ENCODE results near the gene HOXB6.

Gene HOXB6

GRCh38 chr17:48604770-48605329 lies at the start of gene HOXB6:
Gene HOXB6, minus strand, starts transcription at chr17:48604986. Its CDS starts 6,836 bp downstream, at chr17:48598150.
- no peak for DNase-seq (ENCODE audit: low spot score)

- DNase-seq (ENCODE audit: low spot score): no peak
Observed at GRCh38 chr17:48649741-48650140, 45.0 kb upstream of the HOXB6 start.

DNA sequence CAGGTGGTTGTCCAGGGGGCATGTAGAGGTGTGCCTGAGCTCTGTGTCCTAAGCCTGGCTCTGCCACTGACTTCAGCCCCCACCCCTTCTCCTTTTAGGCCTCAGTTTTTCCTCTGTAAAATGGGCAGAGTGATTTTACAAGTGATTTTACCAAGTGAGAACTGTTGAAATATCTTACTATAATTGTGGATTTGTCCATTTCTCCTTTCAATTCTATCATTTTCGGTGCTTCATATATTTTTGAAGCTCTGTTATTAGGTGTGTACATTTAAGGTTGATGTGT lies 43.1 kb upstream of the HOXB6 start:
- no peak for DNase-seq (ENCODE audit: low spot score)

GRCh38 chr17:48647103-48647962 lies 42.5 kb upstream of the HOXB6 start:
- no peak for DNase-seq (ENCODE audit: low spot score)

- no peak for DNase-seq (ENCODE audit: low spot score)
Observed at GRCh38 chr17:48646183-48647102, 41.7 kb upstream of the HOXB6 start.

GRCh38 chr17:48645639-48646182 lies 40.9 kb upstream of the HOXB6 start:
- no peak for DNase-seq (ENCODE audit: low spot score)

GRCh38 chr17:48644910-48645557 lies 40.2 kb upstream of the HOXB6 start:
- DNase-seq (ENCODE audit: low spot score): no peak

DNA sequence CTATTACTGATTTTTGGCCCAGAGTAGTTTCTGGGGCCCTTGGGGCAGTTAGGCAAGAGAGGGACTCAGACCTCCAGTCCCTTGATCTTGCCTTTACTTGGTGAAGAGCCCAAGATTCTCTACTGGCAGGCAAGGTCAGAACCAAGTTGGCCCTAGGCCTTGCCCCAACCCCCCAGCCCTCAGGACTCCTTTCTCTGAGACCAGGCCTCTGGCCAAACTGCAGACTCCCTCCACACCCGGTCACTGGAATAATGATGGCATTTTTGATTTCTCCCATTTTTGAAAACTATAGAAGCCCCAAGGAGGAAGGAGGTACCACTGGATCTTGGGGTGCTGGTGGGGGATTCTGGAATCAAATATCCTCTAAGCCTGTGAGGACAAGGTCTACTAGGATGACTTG lies 39.4 kb upstream of the HOXB6 start:
- no peak for DNase-seq (ENCODE audit: low spot score)

- no peak for DNase-seq (ENCODE audit: low spot score)
Observed at GRCh38 chr17:48643697-48644012, 38.9 kb upstream of the HOXB6 start.

DNA sequence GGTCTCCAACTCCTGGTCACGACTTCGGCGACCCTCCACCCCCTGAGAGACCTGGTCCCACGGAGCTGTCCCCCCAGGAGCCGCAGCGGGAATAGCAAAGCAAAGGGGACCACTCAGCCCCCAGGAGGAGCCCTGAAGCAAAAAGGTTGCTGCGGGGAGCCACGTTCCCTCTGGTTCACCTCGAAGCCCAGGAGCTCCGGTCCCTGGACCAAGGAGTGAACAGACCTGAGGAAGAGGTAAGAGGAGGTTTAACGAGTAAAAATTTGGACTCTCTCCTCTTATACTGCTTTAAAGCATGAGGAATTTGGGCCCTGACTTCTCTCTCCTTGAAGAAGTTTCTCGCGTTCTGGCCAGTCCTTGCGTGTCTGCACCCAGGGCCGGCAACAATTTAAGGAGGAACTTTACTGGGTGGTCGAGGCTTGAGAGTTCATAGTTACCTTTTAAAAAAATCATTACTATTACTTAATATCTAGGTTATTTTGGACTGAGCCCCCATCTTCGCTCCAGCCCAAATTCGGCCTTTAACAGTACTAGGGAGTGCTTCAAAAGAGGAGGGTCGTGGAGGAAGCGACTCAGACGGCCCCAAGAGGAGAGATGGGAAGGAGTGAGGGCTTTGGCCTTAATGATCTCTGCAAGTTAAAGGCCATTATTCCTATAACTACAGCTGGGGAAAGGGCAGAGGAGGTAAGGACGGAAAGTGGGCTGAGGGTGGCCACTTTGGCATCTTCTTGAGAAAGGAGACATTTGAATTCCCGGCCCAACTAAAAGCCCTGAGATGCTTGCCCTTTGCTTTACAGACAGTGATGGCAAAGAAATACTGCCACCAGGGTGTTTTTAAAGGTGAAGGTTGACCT lies 38.3 kb upstream of the HOXB6 start:
- no peak for DNase-seq (ENCODE audit: low spot score)

DNA sequence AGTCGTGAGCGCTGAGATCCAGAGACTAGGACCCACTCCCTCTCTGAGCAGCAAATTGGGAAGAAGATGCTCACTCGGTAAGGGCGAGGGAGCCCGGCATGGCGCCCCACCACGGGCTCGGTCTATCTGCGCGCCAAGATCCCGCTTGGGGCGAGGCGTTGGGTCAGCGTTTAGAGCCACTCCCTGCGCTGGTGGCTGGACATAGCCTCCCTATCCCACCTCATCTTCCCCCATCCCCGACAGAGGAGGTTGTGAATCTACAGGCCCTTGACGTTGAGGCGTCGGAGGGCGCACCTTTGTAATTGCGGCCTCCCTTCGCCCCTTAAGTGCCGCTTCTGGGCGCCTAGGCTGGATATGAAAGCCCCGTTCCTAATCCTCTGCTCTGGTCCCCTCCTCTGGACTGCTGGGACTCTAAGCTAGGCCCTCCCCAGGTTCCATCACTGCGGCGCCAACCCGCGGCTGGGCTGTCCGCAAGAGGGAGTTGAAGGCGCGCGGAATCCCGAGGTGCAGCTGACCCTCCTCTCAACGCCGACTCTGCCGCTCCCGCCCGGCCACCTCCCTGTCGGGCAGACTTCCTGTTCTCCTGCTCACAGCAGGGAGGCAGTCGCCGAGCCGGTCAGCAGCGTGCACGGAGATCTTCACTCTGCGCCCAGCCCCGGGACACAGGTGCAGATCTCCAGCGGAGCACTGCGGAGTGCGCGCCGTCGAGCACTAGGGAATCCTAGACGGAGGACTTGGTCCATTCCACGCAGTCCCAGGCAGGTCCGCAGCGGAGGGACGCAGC lies 37.5 kb upstream of the HOXB6 start:
- no peak for DNase-seq (ENCODE audit: low spot score)

- DNase-seq (ENCODE audit: low spot score): no peak
Observed at GRCh38 chr17:48641541-48642058, 36.8 kb upstream of the HOXB6 start.

- DNase-seq (ENCODE audit: low spot score): no peak
Observed at GRCh38 chr17:48640858-48641180, 36.0 kb upstream of the HOXB6 start.

DNA sequence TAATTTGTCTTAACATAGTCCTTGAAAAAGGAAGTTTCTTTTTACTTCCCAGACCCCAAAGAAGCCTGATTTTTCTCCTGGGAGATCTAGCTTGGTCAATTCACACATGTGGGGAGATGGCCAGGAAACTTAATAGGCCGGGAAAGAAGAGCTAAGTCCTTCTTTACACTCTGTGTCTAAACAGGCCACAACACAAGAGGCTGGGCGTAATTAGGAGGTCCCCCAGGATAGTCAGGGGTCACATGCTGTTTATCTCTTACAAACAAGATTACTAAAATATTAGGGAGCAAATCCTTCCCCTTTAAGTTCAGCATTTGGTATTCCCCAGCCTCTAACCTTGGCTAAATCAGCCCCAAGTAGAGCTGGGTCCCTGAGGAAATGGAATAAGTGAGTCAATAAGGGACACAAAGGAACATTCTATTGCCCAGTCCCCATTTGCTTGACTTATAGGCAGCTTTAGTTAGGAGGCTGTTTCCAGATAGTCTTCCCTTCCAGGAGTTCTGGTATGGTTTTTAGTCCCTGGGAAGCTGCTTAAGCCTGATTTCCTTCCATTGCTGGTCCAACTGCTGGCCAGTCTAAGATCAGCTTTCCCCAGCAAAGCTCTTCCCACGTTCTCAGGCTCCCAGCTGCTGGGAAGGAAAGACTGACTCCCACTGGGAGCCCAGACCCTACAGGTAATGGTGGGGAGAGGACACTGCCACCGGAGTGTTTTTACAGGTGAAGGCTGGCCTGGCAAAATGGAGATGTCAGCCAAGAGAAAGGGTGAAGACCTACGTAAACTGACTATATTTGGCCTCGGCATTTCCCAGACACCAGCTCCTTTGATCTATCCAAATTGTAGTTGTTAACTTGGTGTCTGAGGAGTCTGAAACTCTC lies 35.4 kb upstream of the HOXB6 start:
- no peak for DNase-seq (ENCODE audit: low spot score)

DNA sequence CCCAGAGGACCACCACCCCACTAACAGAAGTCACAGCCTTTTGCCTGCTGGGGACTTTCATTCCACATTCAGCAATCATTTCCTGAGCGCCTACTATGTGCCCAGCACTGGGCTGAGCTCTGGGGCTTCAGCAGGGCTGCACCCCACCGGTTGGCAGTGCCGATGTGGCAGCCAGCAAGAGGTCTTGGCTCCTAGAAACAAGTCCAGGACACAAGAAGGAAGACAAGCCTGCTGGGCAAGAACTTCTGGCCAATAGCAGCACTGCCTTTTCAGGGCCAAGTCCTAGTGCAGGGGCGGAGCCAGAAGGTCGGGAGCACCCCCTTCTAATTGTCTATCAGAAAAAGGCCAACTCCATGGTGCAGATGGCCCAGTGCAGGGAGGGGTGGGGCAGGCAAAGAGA lies 34.4 kb upstream of the HOXB6 start:
- DNase-seq (ENCODE audit: low spot score): no peak

DNA sequence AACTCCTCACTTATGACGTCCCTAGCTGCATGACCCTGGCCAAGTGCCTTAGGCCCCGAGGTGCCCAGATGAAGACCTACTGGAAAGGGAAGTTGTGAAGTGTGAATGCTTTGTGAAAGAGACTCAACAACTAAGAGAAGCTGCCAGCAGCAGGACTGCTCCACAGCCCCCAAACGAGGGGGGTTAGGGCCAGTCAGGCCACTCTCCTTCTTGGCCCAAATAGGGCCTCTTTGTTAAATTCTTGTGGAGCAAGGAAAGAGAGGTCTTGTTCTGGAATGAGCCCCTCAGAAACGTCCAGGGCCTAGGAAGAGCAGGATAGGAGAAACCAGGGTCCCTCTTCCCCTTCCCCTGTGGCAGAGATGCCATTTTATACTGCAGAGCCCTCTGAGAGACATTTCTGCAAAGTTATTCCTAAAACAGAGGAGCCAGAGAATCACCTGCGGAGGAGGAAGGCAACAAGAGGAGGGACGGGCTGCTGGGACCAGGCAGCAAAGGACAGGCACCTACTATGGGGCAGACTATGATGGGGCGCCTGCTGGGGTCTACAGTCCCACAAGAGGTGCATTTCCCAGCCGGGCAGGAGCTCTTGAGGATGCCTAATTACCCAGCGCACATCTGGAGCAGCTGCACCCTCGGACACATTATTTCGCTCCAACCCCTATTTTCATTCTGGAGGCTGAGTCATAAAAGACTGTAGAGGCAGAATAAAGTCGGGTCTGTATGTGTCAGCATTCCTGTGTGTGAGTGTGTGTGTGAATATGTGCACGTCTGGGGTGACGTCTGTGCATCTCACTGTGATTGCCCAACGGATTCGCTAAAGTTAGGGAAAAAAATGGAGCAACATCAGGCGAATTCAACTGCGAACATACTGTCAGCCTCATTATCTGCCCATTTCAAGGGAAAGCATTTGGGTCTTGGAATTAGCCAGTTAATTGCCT lies 32.8 kb upstream of the HOXB6 start:
- no peak for DNase-seq (ENCODE audit: low spot score)

DNA sequence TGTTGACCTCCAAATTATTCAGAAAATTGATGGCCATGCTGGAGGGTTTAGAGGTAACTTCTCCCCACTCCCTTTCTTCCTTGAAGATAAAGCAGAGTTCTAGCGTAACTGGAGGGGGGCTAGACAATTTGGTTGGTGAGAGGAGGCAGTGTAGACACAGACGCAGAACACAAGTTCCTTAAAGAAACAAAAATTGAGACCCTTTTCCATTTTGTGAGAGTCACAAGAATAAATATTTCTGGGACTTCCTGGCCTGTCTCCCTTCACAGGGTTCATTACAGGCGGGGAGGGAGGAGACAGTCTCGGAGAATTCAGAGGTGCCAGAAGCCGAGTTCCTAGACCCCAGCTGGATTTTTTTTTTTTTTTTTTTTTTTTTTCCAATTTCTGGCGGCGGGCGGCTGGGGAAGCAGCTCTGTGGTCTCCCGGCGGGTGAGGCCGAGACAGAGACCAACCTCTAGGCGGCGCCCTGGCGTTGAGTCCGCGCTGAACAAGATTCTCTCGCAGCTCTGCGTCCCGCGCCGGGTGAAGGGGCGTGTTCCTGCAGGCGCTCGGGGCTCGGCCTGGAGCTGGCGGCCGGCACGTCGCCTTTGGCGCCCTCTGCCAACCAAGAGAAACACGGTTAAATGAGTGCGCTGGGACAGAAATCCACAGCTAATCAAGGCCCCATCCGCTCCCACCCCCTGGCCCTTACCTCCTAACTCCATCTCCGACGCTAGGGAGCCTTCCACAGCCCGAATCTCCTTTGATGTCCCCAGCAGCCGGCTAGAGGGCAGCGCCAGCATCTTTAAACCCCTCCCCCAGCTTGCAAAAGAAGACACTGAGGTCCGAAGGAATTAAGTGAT lies 31.6 kb upstream of the HOXB6 start:
- no peak for DNase-seq (ENCODE audit: low spot score)
